Endothelial cell of umbilical vein (primary cell): Measurements from ENCODE around the gene FHOD3. TPM values are rescaled to one million over a fixed set of nuclear protein-coding genes. Genes with fewer than 3 reads are reported as not detected.

Experiments used
- BruUV-seq: library from RNA; stranded (reverse); fragments of 400-500 nt; replicated peaks from 2 replicates; lab custom pipeline; 2021; lab: Mats Ljungman, UMichigan
- CTCF ChIA-PET: fragments of 300-600, 350-600 bp; sonication (Branson Sonifier 250); formaldehyde crosslinking; loops from one replicate; lab custom pipeline; 2021; ENCODE audit warnings: antibody characterized with exemption, inconsistent platforms; lab: Charles Lee
- POLR2A ChIA-PET: fragments of 300-600, 350-600 bp; sonication (Branson Sonifier 250); formaldehyde crosslinking; loops from one replicate; lab custom pipeline; 2021; ENCODE audit warnings: antibody characterized with exemption, inconsistent platforms; lab: Charles Lee
- DNase-seq: peaks from one replicate; pipeline ENCODE4 v3.0.0-alpha.2; 2011; ENCODE audit warnings: low read depth, low spot score
- FAIRE-seq: peaks from 2 replicates; lab custom pipeline; 2011; peaks lifted over from hg19 to GRCh38; lab: Jason Lieb, UNC
- H2AFZ ChIP-seq: 2 replicates; pipeline ENCODE4 v1.6.0; 2012; ENCODE audit warnings: low read depth, low read length, control low read depth, inconsistent platforms
- H3K27ac ChIP-seq: 2 replicates; pipeline ENCODE4 v1.5.1; 2011; ENCODE audit warnings: low read depth, mild to moderate bottlenecking, control low read depth, low read length, moderate library complexity; ENCODE audit not compliant: insufficient read depth
- H3K27me3 ChIP-seq, 2 experiments: 2 replicates each; pipeline versions ENCODE4 v1.6.0 to v1.6.1; 2011; ENCODE audit warnings: low read length in 2 of 2, mixed read lengths in 1 of 2; ENCODE audit not compliant: control insufficient read depth in 2 of 2, insufficient read depth in 2 of 2
- H3K36me3 ChIP-seq, 2 experiments: 2 replicates in 1 of 2; 3 replicates in 1 of 2; pipeline ENCODE4 v1.5.1; 2011; ENCODE audit warnings: low read length in 2 of 2, mild to moderate bottlenecking in 1 of 2, moderate library complexity in 1 of 2; ENCODE audit not compliant: control insufficient read depth in 2 of 2, insufficient read depth in 2 of 2; ENCODE audit errors: extremely low read depth in 1 of 2
- H3K4me1 ChIP-seq: 3 replicates; pipeline ENCODE4 v1.5.1; 2011; ENCODE audit warnings: mild to moderate bottlenecking, low read length; ENCODE audit not compliant: control insufficient read depth, insufficient read depth; ENCODE audit errors: extremely low read depth
- H3K4me2 ChIP-seq: 2 replicates; pipeline ENCODE4 v1.6.1; 2011; ENCODE audit warnings: low read length, control low read depth, mixed read lengths; ENCODE audit not compliant: insufficient read depth
- H3K4me3 ChIP-seq, 3 experiments: fragments of 200-600 bp in 1 of 3; sonication (generic), shearing (Covaris generic) in 1 of 3; replicated peaks in 1 of 3; 2 replicates each; pipeline ENCODE4 v1.5.1; 2011 to 2016; ENCODE audit warnings: control low read depth in 3 of 3, low read length in 3 of 3, mild to moderate bottlenecking in 2 of 3, inconsistent platforms in 1 of 3, low read depth in 1 of 3, moderate library complexity in 1 of 3; ENCODE audit not compliant: insufficient read depth in 1 of 3
- H3K79me2 ChIP-seq: 2 replicates; pipeline ENCODE4 v1.6.0; 2012; ENCODE audit warnings: low read length, inconsistent platforms; ENCODE audit not compliant: control insufficient read depth, insufficient read depth
- H3K9ac ChIP-seq: replicated peaks from 2 replicates; pipeline ENCODE3; 2011; ENCODE audit warnings: low read length, control low read depth; ENCODE audit not compliant: insufficient read depth; ENCODE audit errors: extremely low read depth
- H3K9me1 ChIP-seq: replicated peaks from 3 replicates; pipeline ENCODE4 v1.6.0; 2011; ENCODE audit warnings: mild to moderate bottlenecking, low read length; ENCODE audit not compliant: control insufficient read depth, insufficient read depth; ENCODE audit errors: extremely low read depth
- H3K9me3 ChIP-seq: replicated peaks from 2 replicates; pipeline ENCODE4 v1.5.1; 2012; ENCODE audit warnings: low read length, inconsistent platforms; ENCODE audit not compliant: control insufficient read depth, insufficient read depth
- H4K20me1 ChIP-seq: replicated peaks from 2 replicates; pipeline ENCODE3; 2011; ENCODE audit warnings: mild to moderate bottlenecking, low read length; ENCODE audit not compliant: control insufficient read depth, insufficient read depth; ENCODE audit errors: extremely low read depth
- CTCF ChIP-seq, 2 donors: IDR thresholded peaks; 1 replicate in 1 of 2; 2 replicates in 1 of 2; pipeline ENCODE4 v1.5.1; 2011; ENCODE audit warnings: low read length in 2 of 2, mild to moderate bottlenecking in 2 of 2, moderate library complexity in 2 of 2, control low read depth in 1 of 2, inconsistent platforms in 1 of 2, low read depth in 1 of 2; ENCODE audit not compliant: insufficient read depth in 1 of 2; ENCODE audit errors: extremely low read depth in 1 of 2
- EZH2 ChIP-seq: IDR thresholded peaks from 2 replicates; pipeline ENCODE4 v1.6.1; 2012; ENCODE audit warnings: borderline replicate concordance, low read depth, mild to moderate bottlenecking, moderate library complexity, low read length, inconsistent platforms; ENCODE audit not compliant: severe bottlenecking
- FOS ChIP-seq: IDR thresholded peaks from 2 replicates; pipeline ENCODE4 v1.6.1; 2011; ENCODE audit warnings: mild to moderate bottlenecking, low read length, moderate library complexity, borderline replicate concordance; ENCODE audit not compliant: insufficient read depth
- GATA2 ChIP-seq: IDR thresholded peaks from 2 replicates; pipeline ENCODE4 v1.7.0; 2011; ENCODE audit warnings: low read depth, mild to moderate bottlenecking, moderate library complexity, mixed read lengths, low read length; ENCODE audit not compliant: insufficient read length, insufficient read depth
- JUN ChIP-seq: IDR thresholded peaks from 2 replicates; pipeline ENCODE4 v1.6.1; 2011; ENCODE audit warnings: borderline replicate concordance, low read depth; ENCODE audit not compliant: insufficient read length, insufficient read depth
- MAX ChIP-seq: IDR thresholded peaks from 2 replicates; pipeline ENCODE4 v1.6.1; 2011; ENCODE audit not compliant: insufficient read depth, insufficient read length
- MYC ChIP-seq: IDR thresholded peaks from one replicate; pipeline ENCODE4 v1.6.1; 2011; ENCODE audit warnings: mild to moderate bottlenecking, low read depth, low read length
- POLR2A ChIP-seq: IDR thresholded peaks from 2 replicates; pipeline ENCODE4 v1.6.1; 2012; ENCODE audit warnings: low read depth, mild to moderate bottlenecking, control low read depth, low read length
- POLR2AphosphoS5 ChIP-seq: IDR thresholded peaks from 2 replicates; pipeline ENCODE4 v1.6.1; 2012; ENCODE audit warnings: low read depth, mild to moderate bottlenecking, control low read depth, low read length, moderate library complexity; ENCODE audit not compliant: insufficient read depth
- dilution Hi-C: fragments of 300-500 bp; cut with MboI; formaldehyde crosslinking; loops from one replicate; pipeline ENCODE4 v1.15.0; 2019; ENCODE audit warnings: low sequenced_read_pairs; ENCODE audit not compliant: extremely low pct_ligation_motif_present
- intact Hi-C: fragments of 100-400 bp; cut with micrococcal nuclease; formaldehyde crosslinking; loops from one replicate; pipeline ENCODE4 v1.10.0; 2022
- polyA plus RNA-seq, 4 experiments: library from polyadenylated mRNA; depleted of rRNA in 3 of 4; stranded (reverse) in 3 of 4; unstranded in 1 of 4; fragments of >200 nt; gene quantifications; 2 replicates each; pipeline versions ENCODE4 v1.2.1 to v1.2.3, GENCODE V29; 2011 to 2012; ENCODE audit warnings: missing spikeins in 1 of 4
- total RNA-seq: library from RNA; stranded (reverse); gene quantifications from 2 replicates; pipeline ENCODE4 v1.2.3, GENCODE V29; 2021

The FHOD3 gene
- total and polyA plus RNA-seq, 2 donors (not counting 3 experiments of a cell fraction or from before 2014, with no cell fraction given): 0.06 to 1.5 TPM

- Histone ChIP-seq H3K4me3 (no peak overlapping the region), H3K9me3 (no peaks in the 10 kb centered on the region), H3K27me3 (peaks cover 0 to 2% of the 10 kb centered on the region in 2 experiments), H3K9ac (no peak overlapping the region), H3K9me1 (no peaks in the 10 kb centered on the region), H3K36me3 (no peaks in the 10 kb centered on the region), H3K79me2 (no peaks in the 10 kb centered on the region), H3K27ac (no peak overlapping the region), H2AFZ (no peak overlapping the region), H3K4me2 (no peak overlapping the region), H4K20me1 (no peaks in the 10 kb centered on the region), H3K4me1 (no peaks in the 10 kb centered on the region)
- no TSS peak for BruUV-seq
- intact Hi-C loops (no loop called here), dilution Hi-C loops (no loop called here)
- no peak for DNase-seq
- ChIA-PET POLR2A (no interaction called here), CTCF (interaction anchor here (1.0 to 2.3 kb wide), 2 partner anchors 19 to 26 kb away, joined by 3 to 10 read pairs; no protein-coding TSS in a partner anchor)
- no peak for FAIRE-seq
- TF ChIP-seq GATA2: no peak
- no peak for TF ChIP-seq EZH2
- TF ChIP-seq MYC: no peak
- no peak for TF ChIP-seq MAX
- no peak for TF ChIP-seq FOS
- TF ChIP-seq POLR2AphosphoS5: no peak
- TF ChIP-seq JUN: no peak
- no peak for TF ChIP-seq CTCF (IDR thresholded peaks at IDR 0.05; ENCODE audit: extremely low read depth in 1 of 2, insufficient read depth in 1 of 2, low read depth in 1 of 2, low read length in 2 of 2)
- no peak for TF ChIP-seq POLR2A
These were observed 370.8 kb downstream of the FHOD3 start for GRCh38 chr18:36668349-36668748.
